ENCODE data around the gene GGT7. TPM values are rescaled to one million over a fixed set of nuclear protein-coding genes. Genes with fewer than 3 reads are reported as not detected.

GGT7 gene
- total RNA-seq, 1 donor from 2014 or later = 13.7 TPM

DNA sequence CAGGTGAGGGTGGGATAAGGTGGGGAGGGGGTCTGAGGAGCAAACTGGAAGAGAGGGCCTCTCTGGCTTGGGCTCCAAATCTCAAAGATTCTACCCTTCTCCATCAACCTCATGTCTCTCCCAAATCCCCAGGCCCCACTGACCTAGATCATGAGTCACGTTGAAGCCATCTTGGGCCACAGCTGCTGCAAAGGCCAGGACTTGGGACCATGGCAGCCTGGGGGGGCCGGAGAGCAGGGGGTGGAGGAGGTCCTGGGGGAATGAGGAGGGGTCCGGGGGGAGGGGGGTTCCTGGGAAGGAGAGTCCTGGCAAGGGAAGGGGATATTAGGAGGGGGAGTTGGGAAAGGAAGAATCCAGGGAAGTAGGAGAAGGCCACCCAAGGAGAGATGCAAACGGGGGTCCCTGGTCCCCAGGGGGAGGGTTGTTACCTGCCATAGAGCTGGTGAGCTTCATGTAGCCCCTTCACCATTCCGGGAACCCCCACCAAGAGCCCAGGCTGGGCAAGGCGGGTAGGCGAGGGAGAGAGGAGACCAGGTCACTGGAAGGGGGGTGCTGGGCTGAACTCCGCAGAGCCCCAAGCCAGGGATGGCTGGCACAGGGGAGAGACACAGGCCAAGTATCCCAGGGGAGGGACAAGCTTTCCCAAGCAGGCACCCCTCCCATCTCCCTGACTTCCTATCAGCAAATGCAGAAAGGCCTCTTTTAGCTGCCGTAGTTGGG, 12.7 kb downstream of the GGT7 start:
- no peak overlapping the region for H3K27ac Mint-ChIP-seq
- no peaks in the 10 kb centered on the region for H3K9me3 Mint-ChIP-seq
- no peak for DNase-seq (ENCODE audit: low spot score)
- H3K4me3 Mint-ChIP-seq = no peak overlapping the region
- H3K4me1 Mint-ChIP-seq (ENCODE audit: low read depth) = no peaks in the 10 kb centered on the region
- intact Hi-C loops (cut with micrococcal nuclease) = no loop called here
- H3K36me3 Mint-ChIP-seq (ENCODE audit: low read depth) = peaks cover 3% of the 10 kb centered on the region
- H3K27me3 Mint-ChIP-seq (ENCODE audit: insufficient read depth) = no peaks in the 10 kb centered on the region

DNA sequence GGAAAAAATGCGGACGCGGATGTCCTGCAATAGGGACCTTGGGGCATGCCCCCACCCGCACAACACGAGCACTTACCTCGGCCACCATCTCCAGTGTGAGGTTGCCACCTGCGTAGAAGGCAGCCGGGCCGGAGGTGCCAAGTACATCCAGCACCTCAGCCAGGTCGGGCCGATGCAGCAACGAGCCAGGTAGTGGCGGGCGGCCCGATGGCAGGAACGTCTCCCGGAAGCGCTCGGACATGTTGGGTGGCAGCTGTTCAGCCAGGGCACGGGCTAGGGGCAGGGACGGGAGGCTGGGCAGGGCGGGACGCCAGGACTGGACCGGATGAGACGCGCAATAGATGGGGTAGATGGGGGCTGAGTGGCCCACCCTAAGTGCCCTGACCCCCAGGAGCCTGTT, 13.3 kb downstream of the GGT7 start:
- H3K27me3 Mint-ChIP-seq (ENCODE audit: insufficient read depth) = no peaks in the 10 kb centered on the region
- peaks cover 3% of the 10 kb centered on the region for H3K36me3 Mint-ChIP-seq (ENCODE audit: low read depth)
- no peak overlapping the region for H3K4me3 Mint-ChIP-seq
- no peaks in the 10 kb centered on the region for H3K9me3 Mint-ChIP-seq
- H3K27ac Mint-ChIP-seq = no peak overlapping the region
- no peaks in the 10 kb centered on the region for H3K4me1 Mint-ChIP-seq (ENCODE audit: low read depth)
- intact Hi-C loops (cut with micrococcal nuclease) = no loop called here
- no peak for DNase-seq (ENCODE audit: low spot score)

GRCh38 chr20:34852298-34852697, 20.4 kb downstream of the GGT7 start:
- no peak for DNase-seq (ENCODE audit: low spot score)
- no peaks in the 10 kb centered on the region for H3K9me3 Mint-ChIP-seq
- no peak overlapping the region for H3K27ac Mint-ChIP-seq
- no peaks in the 10 kb centered on the region for H3K4me1 Mint-ChIP-seq (ENCODE audit: low read depth)
- H3K36me3 Mint-ChIP-seq (ENCODE audit: low read depth) = peaks cover 6% of the 10 kb centered on the region
- H3K4me3 Mint-ChIP-seq = no peak overlapping the region
- H3K27me3 Mint-ChIP-seq (ENCODE audit: insufficient read depth) = no peaks in the 10 kb centered on the region
- intact Hi-C loops (cut with micrococcal nuclease) = no loop called here

DNA sequence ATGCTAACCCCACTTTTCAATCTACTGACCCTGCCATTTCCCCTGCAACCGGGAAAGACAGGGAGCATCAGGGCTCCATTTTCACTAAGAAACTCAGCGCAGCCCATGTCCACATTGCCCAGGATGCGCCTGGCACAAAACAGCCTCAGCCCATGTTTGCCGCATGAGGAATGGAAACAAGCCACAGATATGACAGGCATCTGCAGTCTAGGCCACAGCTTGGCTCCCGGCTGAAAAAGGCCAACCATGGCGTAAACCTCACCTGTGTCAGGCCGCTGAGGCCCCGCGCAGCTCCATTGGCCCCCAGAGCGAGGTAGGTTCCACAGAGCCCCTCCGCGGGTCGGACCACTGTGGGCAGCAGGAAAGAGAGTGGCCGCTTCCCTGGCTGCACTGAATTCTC, 21.7 kb downstream of the GGT7 start:
- H3K27ac Mint-ChIP-seq = no peak overlapping the region
- no peak overlapping the region for H3K4me3 Mint-ChIP-seq
- H3K27me3 Mint-ChIP-seq (ENCODE audit: insufficient read depth) = no peaks in the 10 kb centered on the region
- H3K4me1 Mint-ChIP-seq (ENCODE audit: low read depth) = no peaks in the 10 kb centered on the region
- no peak for DNase-seq (ENCODE audit: low spot score)
- H3K36me3 Mint-ChIP-seq (ENCODE audit: low read depth) = peaks cover 6% of the 10 kb centered on the region
- intact Hi-C loops (cut with micrococcal nuclease) = no loop called here
- no peaks in the 10 kb centered on the region for H3K9me3 Mint-ChIP-seq

- Mint-ChIP-seq H3K36me3 (ENCODE audit: low read depth) (peaks cover 6% of the 10 kb centered on the region), H3K4me3 (no peak overlapping the region), H3K9me3 (no peaks in the 10 kb centered on the region), H3K27ac (no peak overlapping the region), H3K27me3 (ENCODE audit: insufficient read depth) (no peaks in the 10 kb centered on the region), H3K4me1 (ENCODE audit: low read depth) (no peaks in the 10 kb centered on the region)
- intact Hi-C loops (cut with micrococcal nuclease) = no loop called here
- DNase-seq (ENCODE audit: low spot score) = no peak
Measured at GRCh38 chr20:34849778-34850177, 22.9 kb downstream of the GGT7 start.

- no peaks in the 10 kb centered on the region for H3K4me1 Mint-ChIP-seq (ENCODE audit: low read depth)
- H3K9me3 Mint-ChIP-seq = no peaks in the 10 kb centered on the region
- no peak for DNase-seq (ENCODE audit: low spot score)
- H3K27ac Mint-ChIP-seq = no peak overlapping the region
- H3K27me3 Mint-ChIP-seq (ENCODE audit: insufficient read depth) = no peaks in the 10 kb centered on the region
- H3K36me3 Mint-ChIP-seq (ENCODE audit: low read depth) = peaks cover 6% of the 10 kb centered on the region
- intact Hi-C loops (cut with micrococcal nuclease) = no loop called here
- H3K4me3 Mint-ChIP-seq = no peak overlapping the region
Measured at GRCh38 chr20:34848597-34848996, 24.1 kb downstream of the GGT7 start.

GRCh38 chr20:34843421-34843820, 29.2 kb downstream of the GGT7 start:
- no peak overlapping the region for H3K27ac Mint-ChIP-seq
- no peaks in the 10 kb centered on the region for H3K9me3 Mint-ChIP-seq
- H3K4me3 Mint-ChIP-seq = no peak overlapping the region
- peaks cover 20% of the 10 kb centered on the region for H3K27me3 Mint-ChIP-seq (ENCODE audit: insufficient read depth)
- no peaks in the 10 kb centered on the region for H3K4me1 Mint-ChIP-seq (ENCODE audit: low read depth)
- intact Hi-C loops (cut with micrococcal nuclease) = no loop called here
- no peak for DNase-seq (ENCODE audit: low spot score)
- peaks cover 3% of the 10 kb centered on the region for H3K36me3 Mint-ChIP-seq (ENCODE audit: low read depth)

DNA sequence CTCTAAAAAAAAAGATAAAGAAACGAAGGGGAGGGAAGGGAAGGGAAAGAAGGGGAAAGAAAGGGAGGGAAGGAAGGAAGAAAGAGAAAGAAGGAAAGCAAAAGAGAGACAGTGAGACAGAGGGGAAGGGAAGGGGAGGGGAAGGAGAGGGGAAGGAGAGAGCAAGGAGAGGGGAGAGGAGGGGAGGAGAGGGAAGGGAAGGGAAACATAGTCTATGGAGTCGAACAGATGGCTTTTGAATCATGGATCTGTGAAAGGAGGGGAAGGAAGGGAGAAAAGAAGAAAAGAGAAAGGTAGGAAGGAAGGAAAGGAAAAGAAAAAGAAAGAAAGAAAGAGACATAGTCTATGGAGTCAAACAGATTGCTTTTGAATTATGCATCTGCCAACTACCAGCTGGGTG, 30.5 kb downstream of the GGT7 start:
- H3K27ac Mint-ChIP-seq = no peak overlapping the region
- H3K27me3 Mint-ChIP-seq (ENCODE audit: insufficient read depth) = peaks cover 20% of the 10 kb centered on the region
- intact Hi-C loops (cut with micrococcal nuclease) = no loop called here
- H3K4me1 Mint-ChIP-seq (ENCODE audit: low read depth) = no peaks in the 10 kb centered on the region
- no peak for DNase-seq (ENCODE audit: low spot score)
- no peak overlapping the region for H3K4me3 Mint-ChIP-seq
- H3K36me3 Mint-ChIP-seq (ENCODE audit: low read depth) = no peaks in the 10 kb centered on the region
- H3K9me3 Mint-ChIP-seq = no peaks in the 10 kb centered on the region

DNA sequence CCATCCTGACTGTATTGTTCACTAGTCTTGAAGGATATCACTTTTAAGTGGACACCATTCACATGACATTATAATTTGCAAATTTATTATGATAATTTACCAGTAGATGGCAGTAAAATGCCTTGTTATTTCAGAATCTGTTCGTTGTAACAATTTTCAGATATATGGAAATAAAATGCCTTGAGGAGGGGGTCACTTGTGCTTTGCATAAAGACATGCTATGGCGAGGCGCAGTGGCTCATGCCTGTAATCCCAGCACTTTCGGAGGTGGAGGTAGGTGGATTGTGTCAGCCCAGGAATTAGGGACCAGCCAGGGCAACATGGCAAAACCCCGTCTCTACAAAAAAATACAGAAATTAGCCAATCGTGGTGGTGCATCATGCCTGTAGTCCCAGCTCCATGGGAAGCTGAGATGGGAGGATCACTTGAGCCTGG, 38.2 kb downstream of the GGT7 start:
- no peak overlapping the region for H3K4me3 Mint-ChIP-seq
- no peaks in the 10 kb centered on the region for H3K36me3 Mint-ChIP-seq (ENCODE audit: low read depth)
- no peaks in the 10 kb centered on the region for H3K4me1 Mint-ChIP-seq (ENCODE audit: low read depth)
- no peaks in the 10 kb centered on the region for H3K9me3 Mint-ChIP-seq
- intact Hi-C loops (cut with micrococcal nuclease) = loop anchor here (1.0 to 2.0 kb wide), 4 partner anchors 9 to 434 kb away; partner anchors contain the start of gene NCOA6
- H3K27me3 Mint-ChIP-seq (ENCODE audit: insufficient read depth) = peaks cover 27% of the 10 kb centered on the region
- DNase-seq (ENCODE audit: low spot score) = no peak
- H3K27ac Mint-ChIP-seq = no peak overlapping the region

- H3K36me3 Mint-ChIP-seq (ENCODE audit: low read depth) = no peaks in the 10 kb centered on the region
- DNase-seq (ENCODE audit: low spot score) = no peak
- intact Hi-C loops (cut with micrococcal nuclease) = no loop called here
- no peaks in the 10 kb centered on the region for H3K4me1 Mint-ChIP-seq (ENCODE audit: low read depth)
- peaks cover 29% of the 10 kb centered on the region for H3K27me3 Mint-ChIP-seq (ENCODE audit: insufficient read depth)
- no peaks in the 10 kb centered on the region for H3K9me3 Mint-ChIP-seq
- no peak overlapping the region for H3K4me3 Mint-ChIP-seq
- no peak overlapping the region for H3K27ac Mint-ChIP-seq
Measured at GRCh38 chr20:34831936-34832335, 40.7 kb downstream of the GGT7 start.

- Mint-ChIP-seq H3K27ac (no peak overlapping the region), H3K4me3 (no peak overlapping the region), H3K9me3 (no peaks in the 10 kb centered on the region), H3K27me3 (ENCODE audit: insufficient read depth) (peaks cover 26% of the 10 kb centered on the region), H3K4me1 (ENCODE audit: low read depth) (peaks cover 7% of the 10 kb centered on the region), H3K36me3 (ENCODE audit: low read depth) (peaks cover 5% of the 10 kb centered on the region)
- no peak for DNase-seq (ENCODE audit: low spot score)
- intact Hi-C loops (cut with micrococcal nuclease) = loop anchor here (5.0 to 10.0 kb wide), 3 partner anchors 318 to 713 kb away; partner anchors contain the start of genes CEP250, EDEM2 and ERGIC3
Measured at GRCh38 chr20:34829191-34829590, 43.5 kb downstream of the GGT7 start.

GRCh38 chr20:34825530-34826362, 46.9 kb downstream of the GGT7 start, which contains the start of gene NCOA6:
Gene NCOA6 (minus strand): TSS chr20:34825651. CDS start chr20:34782355, 43,296 bp downstream.
- intact Hi-C loops (cut with micrococcal nuclease) = loop anchor here (1.0 to 10.0 kb wide), 7 partner anchors 9 to 717 kb away; partner anchors contain the start of genes ACSS2, CEP250, EDEM2 and ERGIC3
- DNase-seq (ENCODE audit: low spot score) = peak; percentile 68
- Mint-ChIP-seq H3K9me3 (no peaks in the 10 kb centered on the region), H3K4me3 (peak within 1 kb of the TSS; percentile 97), H3K4me1 (ENCODE audit: low read depth) (peaks cover 30% of the 10 kb centered on the region), H3K27me3 (ENCODE audit: insufficient read depth) (peaks cover 13% of the 10 kb centered on the region), H3K36me3 (ENCODE audit: low read depth) (peaks cover 8% of the 10 kb centered on the region), H3K27ac (peak within 1 kb of the TSS; percentile 91)
